Measurements from ENCODE around the gene TM4SF18.

TM4SF18 gene

DNA sequence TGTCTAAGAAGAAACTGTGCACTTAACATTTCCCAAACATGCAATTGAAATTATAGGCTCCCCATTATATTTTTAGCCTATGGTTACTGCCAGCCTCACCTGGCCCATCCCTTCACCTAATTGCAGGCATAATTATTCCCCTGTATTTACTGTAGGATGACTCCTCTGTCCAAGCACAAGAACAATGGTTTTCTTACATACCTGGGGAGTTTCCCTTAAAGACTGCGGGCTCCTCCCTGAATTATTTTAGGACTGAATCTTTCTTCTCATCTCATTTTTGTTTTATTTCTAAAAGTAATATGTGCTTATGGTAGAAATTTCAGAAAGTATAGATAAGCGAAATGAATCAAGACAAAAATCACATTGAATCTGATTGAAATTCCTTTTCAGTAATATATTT lies 32.6 kb upstream of the TM4SF18 start:
- Histone ChIP-seq H3K4me3 (ENCODE audit: low read depth, low read length) (no peak overlapping the region), H3K9me3 (ENCODE audit: control insufficient read depth, insufficient read depth, low read depth, low read length) (no peaks in the 10 kb centered on the region)

DNA sequence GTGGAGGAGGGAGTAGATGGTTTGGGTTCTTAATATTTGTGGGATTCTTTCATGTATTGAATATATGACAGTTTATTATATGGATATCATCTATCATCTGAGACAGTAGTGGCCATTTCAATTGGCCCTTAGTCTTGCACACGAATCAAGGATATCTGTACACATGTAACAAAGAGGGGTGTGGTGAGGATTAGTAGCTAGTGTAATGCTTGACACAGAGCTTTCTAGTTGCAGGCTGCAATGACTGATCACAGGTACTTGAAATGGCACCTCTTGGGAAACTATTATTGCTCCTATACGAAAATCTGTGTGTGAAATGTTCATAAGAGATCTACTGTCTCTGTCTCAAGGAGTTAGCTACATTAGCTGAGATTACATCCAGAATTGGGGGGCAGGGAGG lies 31.2 kb upstream of the TM4SF18 start:
- H3K4me3 ChIP-seq (ENCODE audit: low read depth, low read length): no peak overlapping the region
- H3K27ac ChIP-seq (ENCODE audit: low read depth, low read length): no peak overlapping the region
- no peaks in the 10 kb centered on the region for H3K36me3 ChIP-seq (ENCODE audit: control insufficient read depth, insufficient read depth, low read length)
- H3K4me1 ChIP-seq (ENCODE audit: control insufficient read depth, insufficient read depth, low read length): peaks cover 25% of the 10 kb centered on the region
- H3K9me3 ChIP-seq (ENCODE audit: control insufficient read depth, insufficient read depth, low read depth, low read length): no peaks in the 10 kb centered on the region
- no peaks in the 10 kb centered on the region for H3K27me3 ChIP-seq (ENCODE audit: control insufficient read depth, insufficient read depth, low read length)
- no peak overlapping the region for H3K9ac ChIP-seq (ENCODE audit: low read length)

More for the DNA sequence above, 32.6 kb upstream of the TM4SF18 start:
- Histone ChIP-seq H3K36me3 (ENCODE audit: control insufficient read depth, insufficient read depth, low read length) (no peaks in the 10 kb centered on the region), H3K27me3 (ENCODE audit: control insufficient read depth, insufficient read depth, low read length) (no peaks in the 10 kb centered on the region), H3K27ac (ENCODE audit: low read depth, low read length) (no peak overlapping the region), H3K4me1 (ENCODE audit: control insufficient read depth, insufficient read depth, low read length) (peaks cover 37% of the 10 kb centered on the region), H3K9ac (ENCODE audit: low read length) (no peak overlapping the region)

GRCh38 chr3:149363053-149363452 lies 29.6 kb upstream of the TM4SF18 start:
- H3K4me3 ChIP-seq (ENCODE audit: low read depth, low read length): no peak overlapping the region
- no peaks in the 10 kb centered on the region for H3K36me3 ChIP-seq (ENCODE audit: control insufficient read depth, insufficient read depth, low read length)
- H3K4me1 ChIP-seq (ENCODE audit: control insufficient read depth, insufficient read depth, low read length): peaks cover 10% of the 10 kb centered on the region
- H3K27me3 ChIP-seq (ENCODE audit: control insufficient read depth, insufficient read depth, low read length): no peaks in the 10 kb centered on the region
- H3K27ac ChIP-seq (ENCODE audit: low read depth, low read length): no peak overlapping the region
- no peak overlapping the region for H3K9ac ChIP-seq (ENCODE audit: low read length)
- no peaks in the 10 kb centered on the region for H3K9me3 ChIP-seq (ENCODE audit: control insufficient read depth, insufficient read depth, low read depth, low read length)

DNA sequence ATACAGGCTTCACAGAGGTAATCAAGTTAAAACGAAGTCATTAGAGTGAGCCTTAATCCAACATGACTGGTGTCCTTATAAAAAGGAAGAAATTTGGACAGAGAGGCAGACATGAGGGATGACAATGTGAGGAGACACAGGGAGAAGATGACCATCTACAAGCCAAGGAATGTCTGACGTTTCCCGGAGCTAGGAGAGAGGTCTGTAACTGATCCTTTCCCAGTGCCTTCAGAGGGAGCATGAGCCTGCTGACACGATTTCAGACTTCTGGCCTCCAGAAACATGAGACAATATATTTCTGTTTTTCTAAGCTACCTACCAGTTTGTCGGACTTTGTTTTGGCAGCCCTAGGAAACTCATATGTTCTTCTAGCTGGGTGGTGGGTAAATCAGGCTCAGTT lies 28.9 kb upstream of the TM4SF18 start:
- Histone ChIP-seq H3K9me3 (ENCODE audit: control insufficient read depth, insufficient read depth, low read depth, low read length) (no peaks in the 10 kb centered on the region), H3K27me3 (ENCODE audit: control insufficient read depth, insufficient read depth, low read length) (no peaks in the 10 kb centered on the region), H3K27ac (ENCODE audit: low read depth, low read length) (no peak overlapping the region), H3K4me1 (ENCODE audit: control insufficient read depth, insufficient read depth, low read length) (peaks cover 8% of the 10 kb centered on the region), H3K4me3 (ENCODE audit: low read depth, low read length) (no peak overlapping the region), H3K9ac (ENCODE audit: low read length) (no peak overlapping the region), H3K36me3 (ENCODE audit: control insufficient read depth, insufficient read depth, low read length) (no peaks in the 10 kb centered on the region)

GRCh38 chr3:149356630-149357029 lies 23.2 kb upstream of the TM4SF18 start:
- no peak overlapping the region for H3K9ac ChIP-seq (ENCODE audit: low read length)
- H3K27ac ChIP-seq (ENCODE audit: low read depth, low read length): no peak overlapping the region
- no peaks in the 10 kb centered on the region for H3K27me3 ChIP-seq (ENCODE audit: control insufficient read depth, insufficient read depth, low read length)
- H3K9me3 ChIP-seq (ENCODE audit: control insufficient read depth, insufficient read depth, low read depth, low read length): no peaks in the 10 kb centered on the region
- H3K4me3 ChIP-seq (ENCODE audit: low read depth, low read length): no peak overlapping the region
- H3K36me3 ChIP-seq (ENCODE audit: control insufficient read depth, insufficient read depth, low read length): no peaks in the 10 kb centered on the region
- H3K4me1 ChIP-seq (ENCODE audit: control insufficient read depth, insufficient read depth, low read length): no peaks in the 10 kb centered on the region

- Histone ChIP-seq H3K9ac (ENCODE audit: low read length) (no peak overlapping the region), H3K27ac (ENCODE audit: low read depth, low read length) (no peak overlapping the region), H3K36me3 (ENCODE audit: control insufficient read depth, insufficient read depth, low read length) (no peaks in the 10 kb centered on the region), H3K9me3 (ENCODE audit: control insufficient read depth, insufficient read depth, low read depth, low read length) (no peaks in the 10 kb centered on the region), H3K4me3 (ENCODE audit: low read depth, low read length) (no peak overlapping the region), H3K4me1 (ENCODE audit: control insufficient read depth, insufficient read depth, low read length) (no peaks in the 10 kb centered on the region), H3K27me3 (ENCODE audit: control insufficient read depth, insufficient read depth, low read length) (no peaks in the 10 kb centered on the region)
Observed at GRCh38 chr3:149356044-149356592, 22.7 kb upstream of the TM4SF18 start.

DNA sequence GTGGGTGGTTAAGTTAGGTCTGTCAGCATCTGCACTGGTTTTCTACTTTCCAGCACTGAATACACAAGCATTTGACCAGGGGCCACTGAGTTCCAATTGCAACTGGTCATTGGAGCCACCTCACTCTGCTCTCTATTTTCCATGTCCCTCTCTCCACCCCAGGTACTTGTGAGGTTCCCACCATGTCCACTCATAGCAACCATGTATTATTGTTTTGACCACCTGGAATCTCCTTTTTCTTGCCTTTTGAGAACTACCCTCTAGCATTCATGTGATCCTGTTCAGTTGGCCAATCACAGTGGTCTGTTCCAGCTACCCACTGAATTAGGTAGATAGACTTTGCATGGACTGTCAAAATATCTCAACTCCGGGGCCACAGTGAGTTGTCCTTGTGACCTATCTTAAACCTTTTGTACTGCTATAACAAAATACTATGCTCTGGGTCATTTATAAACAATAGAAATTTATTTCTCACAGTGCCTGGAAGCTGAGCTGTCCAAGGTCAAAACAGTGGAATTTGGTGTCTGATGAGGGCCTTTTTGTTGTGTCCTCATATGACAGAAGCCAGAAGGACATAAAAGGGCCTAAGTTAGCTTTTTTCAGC lies 20.2 kb upstream of the TM4SF18 start:
- no peaks in the 10 kb centered on the region for H3K9me3 ChIP-seq (ENCODE audit: control insufficient read depth, insufficient read depth, low read depth, low read length)
- H3K27ac ChIP-seq (ENCODE audit: low read depth, low read length): no peak overlapping the region
- H3K27me3 ChIP-seq (ENCODE audit: control insufficient read depth, insufficient read depth, low read length): no peaks in the 10 kb centered on the region

GRCh38 chr3:149352556-149352955 lies 19.1 kb upstream of the TM4SF18 start:
- no peak overlapping the region for H3K4me3 ChIP-seq (ENCODE audit: low read depth, low read length)
- H3K4me1 ChIP-seq (ENCODE audit: control insufficient read depth, insufficient read depth, low read length): no peaks in the 10 kb centered on the region
- no peaks in the 10 kb centered on the region for H3K27me3 ChIP-seq (ENCODE audit: control insufficient read depth, insufficient read depth, low read length)
- H3K36me3 ChIP-seq (ENCODE audit: control insufficient read depth, insufficient read depth, low read length): no peaks in the 10 kb centered on the region
- H3K27ac ChIP-seq (ENCODE audit: low read depth, low read length): no peak overlapping the region
- H3K9ac ChIP-seq (ENCODE audit: low read length): no peak overlapping the region
- no peaks in the 10 kb centered on the region for H3K9me3 ChIP-seq (ENCODE audit: control insufficient read depth, insufficient read depth, low read depth, low read length)

More for the DNA sequence above, 20.2 kb upstream of the TM4SF18 start:
- Histone ChIP-seq H3K4me3 (ENCODE audit: low read depth, low read length) (no peak overlapping the region), H3K36me3 (ENCODE audit: control insufficient read depth, insufficient read depth, low read length) (no peaks in the 10 kb centered on the region), H3K9ac (ENCODE audit: low read length) (no peak overlapping the region), H3K4me1 (ENCODE audit: control insufficient read depth, insufficient read depth, low read length) (no peaks in the 10 kb centered on the region)

- no peak overlapping the region for H3K9ac ChIP-seq (ENCODE audit: low read length)
- no peaks in the 10 kb centered on the region for H3K36me3 ChIP-seq (ENCODE audit: control insufficient read depth, insufficient read depth, low read length)
- H3K27ac ChIP-seq (ENCODE audit: low read depth, low read length): no peak overlapping the region
- peaks cover 18% of the 10 kb centered on the region for H3K4me1 ChIP-seq (ENCODE audit: control insufficient read depth, insufficient read depth, low read length)
- no peaks in the 10 kb centered on the region for H3K27me3 ChIP-seq (ENCODE audit: control insufficient read depth, insufficient read depth, low read length)
- no peaks in the 10 kb centered on the region for H3K9me3 ChIP-seq (ENCODE audit: control insufficient read depth, insufficient read depth, low read depth, low read length)
- H3K4me3 ChIP-seq (ENCODE audit: low read depth, low read length): no peak overlapping the region
Observed at GRCh38 chr3:149343951-149344350, 10.5 kb upstream of the TM4SF18 start.

- peaks cover 18% of the 10 kb centered on the region for H3K4me1 ChIP-seq (ENCODE audit: control insufficient read depth, insufficient read depth, low read length)
- H3K9me3 ChIP-seq (ENCODE audit: control insufficient read depth, insufficient read depth, low read depth, low read length): no peaks in the 10 kb centered on the region
- no peak overlapping the region for H3K27ac ChIP-seq (ENCODE audit: low read depth, low read length)
- H3K36me3 ChIP-seq (ENCODE audit: control insufficient read depth, insufficient read depth, low read length): no peaks in the 10 kb centered on the region
- H3K4me3 ChIP-seq (ENCODE audit: low read depth, low read length): no peak overlapping the region
- H3K9ac ChIP-seq (ENCODE audit: low read length): no peak overlapping the region
- H3K27me3 ChIP-seq (ENCODE audit: control insufficient read depth, insufficient read depth, low read length): no peaks in the 10 kb centered on the region
Observed at GRCh38 chr3:149342413-149343380, 9.3 kb upstream of the TM4SF18 start.

Measured in HUES6 (cell line).